GM21381 (cell line): ENCODE measurements around the gene MAMDC4.
"Not testable (repeated sequence)": the region's sequence is repeated elsewhere in the genome, so short reads cannot be mapped to it uniquely, and the experiment has no call there.

ENCODE experiments used
- ATAC-seq: cut with Tn5 transposase; IDR thresholded peaks from one replicate; pipeline ENCODE4 v1.9.1; 2021; ENCODE audit warnings: mild to moderate bottlenecking, moderate library complexity; ENCODE audit not compliant: unreplicated experiment

The MAMDC4 gene

GRCh38 chr9:136851941-136852663 lies at the start of gene MAMDC4:
Gene MAMDC4, plus strand, starts transcription at chr9:136852346. Its CDS starts 71 bp downstream, at chr9:136852417.
- no peak for ATAC-seq

GRCh38 chr9:136803009-136803550 lies 49.1 kb upstream of the MAMDC4 start:
- not testable (repeated sequence) for ATAC-seq

- no peak for ATAC-seq
Measured at GRCh38 chr9:136803551-136804508, 48.3 kb upstream of the MAMDC4 start.

- ATAC-seq = no peak
Measured at GRCh38 chr9:136804509-136805206, 47.5 kb upstream of the MAMDC4 start.

- ATAC-seq = no peak
Measured at GRCh38 chr9:136805207-136805740, 46.9 kb upstream of the MAMDC4 start.

- no peak for ATAC-seq
Measured at GRCh38 chr9:136806067-136806466, 46.1 kb upstream of the MAMDC4 start.

GRCh38 chr9:136806631-136807201 lies 45.4 kb upstream of the MAMDC4 start:
- ATAC-seq = no peak

- ATAC-seq = peak; percentile 69
Measured at GRCh38 chr9:136807281-136808074, 44.7 kb upstream of the MAMDC4 start, which contains the start of gene RABL6. Gene RABL6, plus strand, starts transcription at chr9:136807948. Its CDS starts 249 bp downstream, at chr9:136808197.

- peak; percentile 32 for ATAC-seq
Measured at GRCh38 chr9:136808075-136808805, 43.9 kb upstream of the MAMDC4 start.

GRCh38 chr9:136808806-136809158 lies 43.4 kb upstream of the MAMDC4 start:
- no peak for ATAC-seq

GRCh38 chr9:136814725-136815421 lies 37.3 kb upstream of the MAMDC4 start:
- ATAC-seq = no peak

- ATAC-seq = no peak
Measured at GRCh38 chr9:136815422-136815782, 36.7 kb upstream of the MAMDC4 start.

- ATAC-seq = no peak
Measured at GRCh38 chr9:136820971-136821825, 30.9 kb upstream of the MAMDC4 start.

- no peak for ATAC-seq
Measured at GRCh38 chr9:136821826-136822544, 30.2 kb upstream of the MAMDC4 start.

- no peak for ATAC-seq
Measured at GRCh38 chr9:136823136-136824046, 28.8 kb upstream of the MAMDC4 start.
